HPDE6-E6E7 (cell line): ENCODE data around the gene SGCD.

Experiments used
- DNase-seq: peaks from one replicate; pipeline ENCODE4 v3.0.0; 2011; ENCODE audit warnings: missing footprints; ENCODE audit errors: extremely low spot score

SGCD gene

DNA sequence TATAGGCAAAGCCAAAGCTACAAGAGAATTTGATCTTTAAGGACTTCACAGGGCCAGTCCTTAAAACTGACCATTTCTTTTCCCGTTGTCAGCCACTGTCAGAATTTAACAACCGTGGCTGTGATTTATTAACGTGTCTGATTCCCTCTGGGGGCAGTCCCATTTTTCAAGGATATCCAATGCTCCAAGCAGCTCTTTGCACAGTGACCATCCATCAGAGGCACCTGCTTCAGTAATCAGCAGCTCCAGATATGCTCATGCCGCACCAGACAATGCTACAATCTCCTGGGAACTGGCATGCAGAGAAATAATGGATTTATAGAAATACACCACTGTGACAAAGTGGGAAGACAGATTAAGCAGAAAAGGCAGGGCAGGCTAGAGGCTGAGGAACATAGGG, 359.8 kb downstream of the SGCD start:
- no peak for DNase-seq

DNA sequence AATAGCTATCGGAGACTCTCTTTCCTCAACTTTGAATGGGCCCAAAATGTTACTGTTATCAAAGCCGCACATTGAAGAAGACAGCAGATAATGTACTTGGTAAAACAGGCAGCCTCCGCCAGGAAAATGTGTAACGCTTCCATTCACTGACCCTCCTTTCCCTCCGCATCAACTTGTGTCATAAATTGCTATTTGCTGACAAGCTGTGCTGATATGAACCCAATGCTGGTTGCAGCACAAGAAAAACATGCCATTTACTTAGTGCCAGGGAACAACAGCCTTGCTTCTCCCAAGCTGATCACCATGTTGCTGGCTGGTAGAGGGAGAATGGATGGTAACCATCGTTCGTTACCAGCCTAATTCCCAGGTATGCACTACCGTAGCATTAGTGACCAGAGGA, 360.6 kb downstream of the SGCD start:
- DNase-seq, result no peak

DNA sequence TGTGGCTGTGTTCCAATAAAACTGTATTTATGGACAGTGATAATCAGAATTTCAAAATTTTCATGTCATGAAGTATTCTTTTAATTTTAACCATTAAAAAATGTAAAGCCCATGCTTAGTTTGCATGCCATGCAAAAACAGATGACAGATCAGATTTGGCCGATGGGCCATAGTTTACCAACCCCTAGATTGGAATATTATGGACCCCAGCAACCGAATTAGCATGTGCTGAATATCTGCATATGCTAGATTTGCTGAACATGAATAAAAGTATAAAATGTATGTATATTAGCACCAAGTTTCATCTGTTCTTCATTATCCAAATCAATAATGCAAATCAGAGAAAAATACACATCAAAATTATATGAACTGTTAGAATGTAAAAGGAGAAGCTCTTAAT, 364.6 kb downstream of the SGCD start:
- DNase-seq, result no peak

DNA sequence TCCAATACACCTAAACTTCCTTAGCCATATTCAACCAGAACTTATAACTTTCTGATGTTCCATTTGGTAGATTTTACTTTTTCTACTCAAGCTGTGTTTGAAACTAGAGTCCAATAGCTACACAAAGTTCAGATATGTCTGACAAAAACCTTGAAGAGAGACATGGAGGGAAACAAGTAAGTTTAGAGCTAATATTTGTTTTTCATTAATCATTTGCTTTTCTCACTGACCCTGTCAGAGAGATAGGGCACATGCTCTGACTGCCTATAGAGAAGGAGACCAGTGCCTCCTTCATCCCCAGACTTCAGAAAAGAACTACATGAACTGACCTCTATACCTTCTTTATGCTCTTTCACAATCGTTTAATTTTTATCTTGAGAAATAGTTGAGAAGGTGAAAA, 366.1 kb downstream of the SGCD start:
- DNase-seq, result no peak

DNA sequence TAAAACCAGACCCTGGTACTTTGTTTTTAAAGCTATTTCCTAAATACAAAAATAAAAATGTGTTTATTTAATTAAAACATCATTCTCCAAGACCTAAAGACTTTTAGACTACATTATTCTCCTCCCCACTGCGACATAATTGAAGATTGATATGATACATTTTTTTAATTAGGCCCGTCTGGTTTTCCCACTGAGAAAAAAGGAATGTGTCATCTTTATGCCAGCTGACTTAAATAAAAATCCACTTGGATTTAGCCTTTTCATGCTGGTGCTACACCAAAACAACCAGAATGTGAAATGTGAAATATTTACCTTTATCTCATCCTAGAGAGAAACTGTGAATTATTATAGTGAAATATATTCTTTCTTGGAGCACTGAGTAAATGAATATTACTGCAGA, 367.6 kb downstream of the SGCD start:
- DNase-seq, result no peak

DNA sequence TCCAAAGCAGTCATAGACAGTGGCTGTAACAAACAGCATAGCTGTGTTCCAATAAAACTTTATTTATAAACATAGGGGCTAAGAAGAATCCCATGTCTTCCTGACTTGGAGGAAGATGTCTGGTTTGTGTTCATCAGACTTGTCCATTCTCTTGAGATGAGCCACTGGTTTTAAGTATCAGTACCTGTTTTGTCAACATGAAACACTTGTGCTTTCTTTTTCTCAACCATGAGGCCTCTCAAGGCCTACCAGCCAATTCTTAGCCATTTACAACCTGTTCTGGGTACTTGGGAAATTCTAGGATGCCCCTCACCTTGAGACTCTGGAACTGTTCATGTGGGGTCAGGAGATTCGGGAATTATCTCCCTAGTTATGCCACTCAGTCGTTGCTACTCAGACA, 368.8 kb downstream of the SGCD start:
- no peak for DNase-seq

DNA sequence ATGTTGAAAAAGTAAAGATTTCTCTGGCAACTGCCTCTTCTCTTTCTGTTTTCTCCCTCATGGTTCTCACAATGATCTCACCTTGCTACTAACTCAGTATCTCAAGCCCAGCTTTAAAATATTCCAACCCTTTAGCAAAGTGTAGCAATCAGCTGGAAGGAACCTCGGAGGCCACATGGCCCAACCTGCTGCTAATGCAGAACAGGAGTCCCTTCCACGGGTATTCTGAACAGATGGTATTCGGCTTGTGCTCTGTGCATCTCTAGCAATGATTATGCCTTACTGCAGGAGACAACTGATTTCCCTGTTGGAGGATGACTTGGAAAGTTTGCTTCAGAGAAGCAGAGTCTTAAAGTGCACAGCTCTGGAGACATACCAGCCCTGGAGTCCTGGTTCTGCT, 371.4 kb downstream of the SGCD start:
- no peak for DNase-seq

DNA sequence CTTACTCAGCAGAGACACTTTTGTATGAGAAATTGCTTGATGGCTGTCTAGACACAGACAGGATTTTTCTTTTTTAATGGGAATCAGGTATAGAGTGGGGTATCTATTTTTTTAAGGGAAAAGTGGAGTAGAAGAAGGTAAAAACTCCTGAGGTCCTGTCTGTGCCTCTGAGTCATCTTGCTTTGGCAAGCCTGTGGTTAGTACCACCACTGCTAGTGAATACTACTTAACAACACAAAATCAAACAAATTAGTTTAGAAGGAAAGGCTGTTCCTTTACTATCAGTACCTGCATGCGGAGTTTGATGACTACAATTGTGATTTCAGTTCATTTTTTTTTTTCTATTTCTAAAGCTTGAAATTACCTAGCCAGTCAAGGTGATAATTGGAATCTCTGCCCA, 372.2 kb downstream of the SGCD start:
- no peak for DNase-seq

DNA sequence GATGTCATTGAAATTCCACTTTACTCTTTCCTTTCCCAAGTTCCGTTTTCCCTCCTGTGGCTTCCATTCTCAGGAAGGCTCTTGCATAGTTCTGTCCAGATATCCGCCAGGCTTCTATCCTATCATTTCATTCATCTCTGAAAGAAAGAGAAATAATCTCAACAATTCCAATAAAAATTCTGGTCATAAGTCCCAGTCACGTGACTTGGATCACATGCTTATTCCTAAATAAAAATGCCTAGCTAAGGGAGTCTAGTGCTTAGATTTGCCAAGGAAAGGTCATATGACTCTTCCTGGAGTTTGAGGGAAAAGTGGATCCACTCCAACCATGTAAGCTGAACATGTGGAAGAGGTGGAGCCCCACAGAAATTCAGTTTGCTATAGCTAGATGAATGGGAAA, 377.2 kb downstream of the SGCD start:
- DNase-seq, result no peak

DNA sequence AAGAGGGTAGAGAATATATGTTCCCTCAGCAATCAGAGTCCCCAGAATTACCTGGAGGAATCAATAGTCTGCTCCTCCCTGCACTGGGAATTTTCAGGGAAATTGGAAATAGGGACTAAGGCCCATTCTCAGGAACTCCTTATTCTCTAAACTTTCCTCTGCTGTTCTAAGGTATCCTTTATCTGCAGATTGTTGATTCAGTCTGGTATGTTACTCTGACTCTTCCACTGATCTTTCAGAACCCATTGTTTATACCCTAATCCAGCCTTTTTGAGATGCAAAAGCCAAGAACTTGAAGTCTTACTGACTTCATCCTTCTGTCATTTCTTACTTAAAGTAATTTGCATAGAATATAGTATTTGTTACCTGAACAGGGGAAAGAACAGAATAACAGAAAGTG, 379.7 kb downstream of the SGCD start:
- no peak for DNase-seq

DNA sequence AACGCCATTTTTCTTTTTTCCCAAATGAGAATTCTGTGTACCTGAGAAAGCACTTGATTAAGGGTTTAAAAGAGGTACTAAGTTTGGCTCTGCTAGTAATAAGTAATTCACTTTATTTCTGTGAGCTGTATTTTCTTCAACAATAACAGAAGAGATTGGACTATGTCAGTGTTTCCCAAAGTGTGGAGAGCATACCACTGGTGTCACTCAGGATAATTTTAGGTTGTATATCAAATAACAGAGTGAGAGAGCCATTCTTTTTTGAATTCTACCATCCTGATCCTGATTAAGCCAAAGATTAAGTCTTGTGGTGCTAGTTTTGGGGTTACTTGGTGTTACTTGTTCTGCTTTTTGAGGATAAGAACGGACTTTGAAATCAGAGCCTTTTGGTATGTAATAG, 380.8 kb downstream of the SGCD start:
- no peak for DNase-seq

DNA sequence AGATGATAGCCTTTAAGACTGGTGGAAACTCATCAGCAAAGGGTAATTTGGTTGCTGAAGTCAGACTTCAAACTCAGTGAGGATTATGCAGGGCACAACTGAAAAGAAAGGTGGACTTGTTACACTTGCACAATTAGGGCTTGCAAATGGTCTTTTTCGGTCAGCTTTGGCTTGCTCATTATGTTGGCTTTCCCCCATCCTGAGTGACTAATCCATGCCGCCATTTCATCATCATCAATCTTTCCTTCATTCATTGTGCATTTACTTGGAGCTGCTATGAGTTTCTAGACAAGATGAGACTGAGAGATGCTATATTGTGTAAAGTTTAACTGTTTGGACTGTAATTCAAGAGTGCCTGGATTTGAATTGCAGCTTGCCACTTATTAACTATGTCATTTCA, 388.3 kb downstream of the SGCD start:
- no peak for DNase-seq

DNA sequence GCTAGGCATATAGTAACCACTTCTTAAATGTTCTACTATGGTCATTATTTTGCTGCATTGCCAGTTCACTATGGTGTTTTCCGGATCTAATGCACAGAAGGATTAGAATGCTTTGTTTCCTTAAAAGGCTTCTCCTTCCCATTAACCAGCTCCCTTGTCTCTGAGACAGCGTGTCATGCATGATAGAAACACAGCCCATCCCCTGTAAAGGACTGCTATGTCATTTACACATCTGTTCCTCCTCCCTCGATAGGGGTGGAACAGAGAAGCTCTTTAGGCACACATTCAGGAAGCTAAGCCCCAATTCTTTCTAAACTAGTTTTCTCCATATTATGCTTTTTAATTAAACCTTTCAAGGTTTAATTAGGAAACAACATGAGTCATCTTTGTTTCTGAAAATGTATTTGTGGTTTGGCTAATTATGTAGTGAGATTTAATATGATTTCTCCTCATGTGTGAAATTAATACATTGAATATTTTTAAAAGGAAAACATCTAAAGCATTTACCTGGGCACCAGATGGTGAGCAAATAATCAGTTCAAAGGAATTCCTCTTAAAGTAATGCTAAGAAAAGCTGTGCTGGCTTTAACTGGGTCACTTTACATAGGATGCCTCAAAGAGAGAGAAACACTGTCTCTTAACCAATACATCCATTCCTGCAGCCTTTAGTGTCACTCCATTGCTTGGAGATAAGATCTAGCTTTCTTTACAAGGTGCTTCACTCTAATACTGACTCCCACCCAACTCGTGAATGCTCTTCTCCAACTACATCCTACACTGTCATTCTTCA, 389.8 kb downstream of the SGCD start:
- no peak for DNase-seq

DNA sequence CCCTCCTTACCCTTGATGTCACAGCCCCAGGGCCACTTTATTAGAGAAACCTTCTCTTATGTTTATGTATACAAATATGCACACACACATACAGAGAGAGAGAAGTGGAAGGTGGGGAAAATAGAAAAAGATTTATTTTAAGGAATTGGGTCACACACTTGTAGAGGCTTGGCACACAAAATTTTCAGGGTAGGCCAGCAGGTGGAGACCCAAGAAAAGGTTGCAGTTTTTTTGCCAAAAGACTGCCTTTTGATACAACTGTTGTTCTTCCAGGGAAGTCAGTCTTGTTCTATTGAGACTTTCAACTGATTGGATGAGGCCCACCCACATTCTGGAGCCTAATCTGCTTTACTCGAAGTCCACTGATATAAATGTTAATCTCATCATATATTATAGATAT, 392.0 kb downstream of the SGCD start:
- DNase-seq, result no peak

DNA sequence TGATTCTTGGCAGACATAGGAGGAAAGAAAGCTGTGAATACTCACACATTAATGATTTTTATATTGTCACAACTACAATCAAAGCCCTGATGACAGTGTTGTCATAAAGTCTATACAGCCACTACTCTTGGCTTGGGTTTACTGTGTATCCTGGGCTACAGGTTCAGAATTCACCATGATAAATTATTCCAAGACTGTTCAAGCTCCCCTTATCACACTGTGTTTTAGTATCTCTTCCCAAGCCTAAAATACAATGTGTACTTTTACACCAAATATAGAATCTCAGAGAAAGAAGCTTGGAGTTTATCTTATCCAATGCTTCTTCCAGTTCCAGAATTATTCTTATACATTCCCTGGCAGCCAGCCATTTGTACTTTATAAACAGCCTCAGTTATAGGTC, 395.4 kb downstream of the SGCD start:
- DNase-seq, result no peak

DNA sequence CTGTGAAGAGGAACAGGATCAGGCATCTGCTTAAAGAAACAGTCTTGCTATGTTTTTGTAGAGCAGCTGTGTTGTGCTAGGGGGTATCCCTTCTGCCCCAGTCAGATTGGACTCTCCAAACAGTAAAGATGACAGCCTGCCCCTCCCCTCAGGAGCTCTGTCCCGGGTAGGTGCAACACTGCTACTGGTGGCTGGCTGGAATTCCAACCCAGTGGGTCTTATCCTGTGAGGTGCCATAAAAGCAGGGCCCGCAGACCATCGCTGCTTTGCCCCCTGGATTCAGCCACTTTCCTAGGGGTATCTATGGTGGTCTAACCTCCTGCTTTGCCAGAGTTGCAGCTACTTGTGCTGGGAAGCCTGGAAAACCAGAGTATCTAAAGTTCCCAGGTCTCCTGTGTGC, 408.5 kb downstream of the SGCD start:
- DNase-seq, result no peak

DNA sequence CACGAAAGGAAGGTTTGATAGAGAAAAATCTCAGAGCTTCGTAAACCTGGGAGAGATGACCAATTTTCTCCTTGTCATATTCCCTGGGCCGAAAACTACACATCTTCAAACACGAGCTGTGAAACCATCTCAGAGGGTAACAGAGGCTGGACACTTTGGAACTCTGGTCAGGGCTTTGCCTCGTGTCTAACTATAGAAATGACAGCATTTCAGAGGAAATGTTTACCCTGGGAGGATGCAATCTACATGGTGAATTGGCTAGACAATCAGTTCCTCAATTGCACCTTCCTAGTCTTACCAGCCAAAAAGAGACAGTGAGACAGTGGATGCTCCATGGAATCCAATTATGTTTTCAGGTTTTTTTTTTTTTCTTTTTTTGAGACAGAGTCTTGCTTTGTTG, 414.6 kb downstream of the SGCD start:
- DNase-seq, result no peak

DNA sequence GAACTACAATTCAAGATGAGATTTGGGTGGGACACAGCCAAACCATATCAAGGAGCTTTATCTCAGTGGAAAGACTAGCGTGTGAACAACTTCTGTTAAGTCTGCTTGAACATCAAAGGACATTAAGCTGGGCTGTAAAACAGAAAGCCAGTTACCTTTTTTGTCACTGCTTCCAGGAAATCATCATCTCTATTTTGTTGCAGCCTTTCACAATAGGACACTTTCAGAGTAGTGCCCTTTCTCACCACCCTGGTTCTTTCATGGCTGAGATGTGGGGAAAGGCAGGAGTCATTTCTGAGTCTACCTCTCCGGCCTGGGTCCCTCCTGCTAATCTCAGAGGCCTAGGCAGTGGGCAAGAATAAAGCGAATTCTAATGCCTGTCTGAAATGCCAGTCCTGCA, 426.9 kb downstream of the SGCD start:
- no peak for DNase-seq

DNA sequence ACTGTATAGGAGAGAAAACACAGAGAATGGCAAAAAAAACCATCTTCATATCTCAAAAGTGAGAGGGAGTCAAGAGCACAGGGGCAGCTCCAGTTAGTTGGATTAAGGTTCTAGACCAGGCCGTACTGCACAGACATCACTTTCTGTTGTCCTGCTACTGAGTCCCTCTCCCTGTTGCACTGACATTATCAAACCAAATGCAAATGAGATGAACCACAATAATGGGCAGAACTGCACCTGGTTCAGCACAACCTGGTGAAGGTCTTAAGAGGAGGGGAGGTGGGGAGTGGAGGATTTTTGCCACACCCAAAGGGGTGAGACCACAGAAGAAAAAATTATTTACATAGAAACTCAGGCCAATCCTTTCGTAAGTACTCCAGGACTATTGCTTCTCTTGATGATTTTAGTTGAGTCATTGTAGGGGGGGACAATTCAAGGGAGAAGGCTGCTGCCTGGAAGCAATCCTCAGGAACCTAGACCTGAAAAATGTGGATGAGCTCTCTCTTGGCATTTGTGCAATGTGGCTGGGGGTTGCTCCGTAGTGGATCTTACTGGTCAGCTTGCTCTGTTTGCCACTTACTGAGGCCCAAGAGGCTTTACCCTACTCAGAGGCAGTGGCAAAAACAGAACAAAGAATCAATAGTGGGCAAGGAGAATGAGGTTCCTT, 428.6 kb downstream of the SGCD start:
- DNase-seq, result no peak

DNA sequence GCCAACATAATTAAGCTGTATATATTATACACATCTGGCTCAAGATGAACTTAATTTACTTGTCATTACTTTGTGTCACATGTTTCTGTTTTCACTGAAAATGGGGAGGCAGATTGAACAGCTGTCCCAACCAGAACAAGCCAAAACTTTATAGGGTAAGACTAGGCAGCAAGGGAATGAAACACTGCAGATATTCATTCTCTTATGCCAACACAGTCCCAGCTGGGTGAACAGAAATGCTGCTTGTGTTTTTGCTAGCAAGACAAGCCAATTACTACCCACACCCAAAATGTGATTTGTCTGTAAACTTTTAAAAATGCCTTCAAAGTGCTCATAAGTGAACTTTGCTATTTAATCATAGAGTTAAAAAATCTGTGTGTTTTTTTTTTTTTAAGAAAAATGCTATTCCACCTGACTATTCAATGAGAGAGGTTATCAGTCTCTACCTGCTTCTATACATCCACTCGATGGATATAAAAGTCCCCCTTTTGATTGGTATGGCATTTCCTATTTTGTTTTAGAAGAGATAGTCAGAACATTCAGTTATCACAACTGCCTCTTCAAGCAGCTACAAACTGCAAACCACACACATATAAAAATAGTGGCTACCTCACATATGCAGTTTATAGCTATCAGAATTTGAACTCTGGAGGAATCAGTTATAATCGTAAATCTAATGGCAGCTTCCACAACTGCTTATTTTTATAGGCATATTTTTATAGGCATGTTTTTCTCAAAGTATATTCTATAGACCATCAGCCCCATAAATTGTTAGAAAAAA, 431.2 kb downstream of the SGCD start:
- no peak for DNase-seq

DNA sequence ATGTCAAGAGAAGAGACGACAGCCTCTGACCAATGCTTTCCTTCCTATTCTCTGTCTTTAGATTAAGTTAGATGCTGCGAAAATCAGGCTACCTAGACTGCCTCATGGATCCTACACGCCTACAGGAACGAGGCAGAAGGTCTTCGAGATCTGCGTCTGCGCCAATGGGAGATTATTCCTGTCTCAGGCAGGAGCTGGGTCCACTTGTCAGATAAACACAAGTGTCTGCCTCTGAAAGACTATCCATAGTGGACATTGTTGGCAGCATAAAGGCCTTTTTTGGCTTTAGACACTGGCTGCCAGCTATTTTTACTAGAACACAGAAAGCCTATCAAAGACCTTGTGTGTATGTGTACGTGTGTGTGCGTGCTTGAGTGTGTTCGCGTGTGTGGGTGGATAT, 432.2 kb downstream of the SGCD start:
- DNase-seq, result no peak

DNA sequence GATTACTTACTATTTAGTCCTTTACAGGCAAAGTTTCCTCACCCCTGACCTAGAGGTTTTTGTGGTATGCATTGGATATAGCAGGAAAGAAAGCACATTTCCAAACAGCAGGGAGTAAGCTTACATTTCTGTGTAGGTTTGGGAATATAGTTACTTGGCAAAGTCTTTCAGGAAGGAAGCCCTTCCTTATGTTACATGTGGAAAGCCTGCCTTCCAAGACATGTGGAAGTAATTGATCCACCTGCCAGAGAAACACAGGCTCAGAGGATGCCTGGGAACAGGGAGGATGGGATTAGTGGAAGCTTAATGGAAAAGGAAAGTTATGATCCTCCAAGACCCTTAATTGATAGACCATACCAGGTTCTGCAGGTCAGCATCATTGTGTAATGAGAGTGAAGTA, 435.8 kb downstream of the SGCD start:
- DNase-seq, result no peak
